ENCODE measurements around the gene PRDM15.

PRDM15 gene

GRCh38 chr21:41843584-41843983 is 35.6 kb downstream of the PRDM15 start:
- no peak for DNase-seq (ENCODE audit: low read depth, low spot score)

- no peak for DNase-seq (ENCODE audit: low read depth, low spot score)
Measured at GRCh38 chr21:41840880-41841279, 38.3 kb downstream of the PRDM15 start.

- no peak for DNase-seq (ENCODE audit: low read depth, low spot score)
Measured at GRCh38 chr21:41839387-41840000, 39.6 kb downstream of the PRDM15 start.

- DNase-seq (ENCODE audit: low read depth, low spot score): no peak
Measured at GRCh38 chr21:41837756-41838297, 41.3 kb downstream of the PRDM15 start.

- no peak for DNase-seq (ENCODE audit: low read depth, low spot score)
Measured at GRCh38 chr21:41836166-41837015, 42.8 kb downstream of the PRDM15 start.

GRCh38 chr21:41835711-41836154 is 43.4 kb downstream of the PRDM15 start:
- no peak for DNase-seq (ENCODE audit: low read depth, low spot score)

GRCh38 chr21:41834926-41835663 is 44.0 kb downstream of the PRDM15 start:
- DNase-seq (ENCODE audit: low read depth, low spot score): no peak

GRCh38 chr21:41834252-41834925 is 44.8 kb downstream of the PRDM15 start:
- DNase-seq (ENCODE audit: low read depth, low spot score): no peak

- no peak for DNase-seq (ENCODE audit: low read depth, low spot score)
Measured at GRCh38 chr21:41833497-41834115, 45.5 kb downstream of the PRDM15 start.

- no peak for DNase-seq (ENCODE audit: low read depth, low spot score)
Measured at GRCh38 chr21:41832596-41833496, 46.3 kb downstream of the PRDM15 start.

- DNase-seq (ENCODE audit: low read depth, low spot score): no peak
Measured at GRCh38 chr21:41831866-41832595, 47.1 kb downstream of the PRDM15 start.

GRCh38 chr21:41831453-41831831 is 47.7 kb downstream of the PRDM15 start:
- no peak for DNase-seq (ENCODE audit: low read depth, low spot score)

GRCh38 chr21:41830764-41831452 is 48.2 kb downstream of the PRDM15 start:
- DNase-seq (ENCODE audit: low read depth, low spot score): no peak

- DNase-seq (ENCODE audit: low read depth, low spot score): no peak
Measured at GRCh38 chr21:41830145-41830707, 48.9 kb downstream of the PRDM15 start.

- DNase-seq (ENCODE audit: low read depth, low spot score): no peak
Measured at GRCh38 chr21:41828884-41829360, 50.2 kb downstream of the PRDM15 start.

GRCh38 chr21:41827951-41828883 is 50.9 kb downstream of the PRDM15 start:
- no peak for DNase-seq (ENCODE audit: low read depth, low spot score)

- no peak for DNase-seq (ENCODE audit: low read depth, low spot score)
Measured at GRCh38 chr21:41825881-41826280, 53.3 kb downstream of the PRDM15 start.
